OCI-LY3 (cell line): ENCODE measurements around the gene MYO1E.

Experiments
- H2AFZ ChIP-seq: fragments of 200-600, 300-600 bp; shearing (Covaris generic); 2 replicates; pipeline ENCODE4 v1.6.0; 2014; ENCODE audit warnings: antibody characterized with exemption, low read depth, low read length
- H3K27ac ChIP-seq: fragments of 200-600, 300-600 bp; sonication (generic); 2 replicates; pipeline ENCODE4 v1.5.1; 2014; ENCODE audit warnings: mild to moderate bottlenecking, low read length, moderate library complexity, mixed read lengths
- H3K27me3 ChIP-seq: fragments of 200-600, 300-600 bp; sonication (generic); 2 replicates; pipeline ENCODE4 v1.6.1; 2014; ENCODE audit warnings: low read depth, low read length, mixed read lengths
- H3K36me3 ChIP-seq: fragments of 200-600, 300-600 bp; sonication (generic); replicated peaks from 2 replicates; pipeline ENCODE3; 2014; ENCODE audit warnings: low read depth, low read length, mixed read lengths
- H3K4me1 ChIP-seq: fragments of 300-600, 200-600 bp; sonication (generic); 2 replicates; pipeline ENCODE4 v1.6.1; 2014; ENCODE audit warnings: low read length, mixed read lengths
- H3K4me2 ChIP-seq: fragments of 200-600, 300-600 bp; sonication (generic); 2 replicates; pipeline ENCODE4 v1.6.1; 2014; ENCODE audit warnings: low read length, mixed read lengths
- H3K4me3 ChIP-seq: fragments of 300-600, 200-600 bp; sonication (generic); 2 replicates; pipeline ENCODE4 v1.5.1; 2014; ENCODE audit warnings: antibody characterized with exemption, mild to moderate bottlenecking, low read length, moderate library complexity
- H3K79me2 ChIP-seq: fragments of 300-600, 200-600 bp; shearing (Covaris generic); 2 replicates; pipeline ENCODE4 v1.6.1; 2014; ENCODE audit warnings: mild to moderate bottlenecking, low read length, mixed read lengths
- H3K9ac ChIP-seq: fragments of 300-600, 200-600 bp; shearing (Covaris generic); 2 replicates; pipeline ENCODE4 v1.6.0; 2014; ENCODE audit warnings: mild to moderate bottlenecking, low read length, moderate library complexity
- H3K9me3 ChIP-seq: fragments of 200-600, 300-600 bp; shearing (Covaris generic); 2 replicates; pipeline ENCODE4 v1.6.1; 2014; ENCODE audit warnings: low read length, mixed read lengths; ENCODE audit not compliant: insufficient read depth
- H4K20me1 ChIP-seq: fragments of 200-600, 300-600 bp; sonication (generic); 2 replicates; pipeline ENCODE4 v1.6.1; 2016; ENCODE audit warnings: low read length, mixed read lengths; ENCODE audit not compliant: insufficient read depth
- CTCF ChIP-seq: fragments of 200-600, 300-600 bp; sonication (generic); IDR thresholded peaks from 2 replicates; pipeline ENCODE4 v1.5.1; 2014; ENCODE audit warnings: antibody characterized with exemption, low read length, low read depth
- EZH2phosphoT487 ChIP-seq: fragments of 200-600 bp; shearing (Covaris generic); IDR thresholded peaks from 2 replicates; pipeline ENCODE4 v1.6.1; 2018; ENCODE audit warnings: antibody characterized with exemption, mixed run types, low read depth

MYO1E gene

GRCh38 chr15:59291213-59291549 is 81.5 kb downstream of the MYO1E start:
- Histone ChIP-seq H4K20me1 (peaks cover 1% of the 10 kb centered on the region; the same call in 1 of the 2 replicates), H3K4me1 (peaks cover 3% of the 10 kb centered on the region), H3K79me2 (no peaks in the 10 kb centered on the region), H3K4me3 (no peak overlapping the region), H3K36me3 (no peaks in the 10 kb centered on the region), H3K27ac (no peak overlapping the region), H3K27me3 (peaks cover 22% of the 10 kb centered on the region), H3K9ac (no peak overlapping the region), H2AFZ (no peak overlapping the region), H3K9me3 (no peaks in the 10 kb centered on the region), H3K4me2 (no peak overlapping the region)
- TF ChIP-seq EZH2phosphoT487, result no peak

- H3K9ac ChIP-seq, result no peak overlapping the region
- H3K27me3 ChIP-seq, result peaks cover 17% of the 10 kb centered on the region
- H3K36me3 ChIP-seq, result no peaks in the 10 kb centered on the region
- H3K4me1 ChIP-seq, result no peaks in the 10 kb centered on the region
- H3K79me2 ChIP-seq, result no peaks in the 10 kb centered on the region
- H2AFZ ChIP-seq, result no peak overlapping the region
- H3K27ac ChIP-seq, result no peak overlapping the region
- H4K20me1 ChIP-seq, result no peaks in the 10 kb centered on the region; the same call in 1 of the 2 replicates
- H3K4me3 ChIP-seq, result no peak overlapping the region
- TF ChIP-seq CTCF (no peak), EZH2phosphoT487 (no peak)
- H3K9me3 ChIP-seq, result no peaks in the 10 kb centered on the region
- no peak overlapping the region for H3K4me2 ChIP-seq
These were observed 82.1 kb downstream of the MYO1E start for GRCh38 chr15:59290295-59291212.

GRCh38 chr15:59289574-59289973 is 83.1 kb downstream of the MYO1E start:
- H3K79me2 ChIP-seq, result no peaks in the 10 kb centered on the region
- TF ChIP-seq EZH2phosphoT487, result no peak
- no peak for TF ChIP-seq CTCF
- H3K4me2 ChIP-seq, result no peak overlapping the region
- no peaks in the 10 kb centered on the region for H3K9me3 ChIP-seq
- H3K4me1 ChIP-seq, result no peaks in the 10 kb centered on the region
- H3K36me3 ChIP-seq, result no peaks in the 10 kb centered on the region
- no peak overlapping the region for H3K27ac ChIP-seq
- no peaks in the 10 kb centered on the region; the same call in 1 of the 2 replicates for H4K20me1 ChIP-seq
- H3K9ac ChIP-seq, result no peak overlapping the region
- H3K4me3 ChIP-seq, result no peak overlapping the region
- H3K27me3 ChIP-seq, result peaks cover 8% of the 10 kb centered on the region; the same call in 1 of the 2 replicates
- no peak overlapping the region for H2AFZ ChIP-seq

- H3K79me2 ChIP-seq, result no peaks in the 10 kb centered on the region
- no peak overlapping the region for H3K4me2 ChIP-seq
- H3K27me3 ChIP-seq, result no peaks in the 10 kb centered on the region
- H3K27ac ChIP-seq, result no peak overlapping the region
- no peak overlapping the region for H3K4me3 ChIP-seq
- no peaks in the 10 kb centered on the region for H3K36me3 ChIP-seq
- no peaks in the 10 kb centered on the region for H3K9me3 ChIP-seq
- no peak overlapping the region for H2AFZ ChIP-seq
- H4K20me1 ChIP-seq, result no peaks in the 10 kb centered on the region
- TF ChIP-seq CTCF (no peak), EZH2phosphoT487 (no peak)
- no peaks in the 10 kb centered on the region for H3K4me1 ChIP-seq
- no peak overlapping the region for H3K9ac ChIP-seq
These were observed 88.8 kb downstream of the MYO1E start for GRCh38 chr15:59283717-59284391.
